DMS53 (cell line): ENCODE measurements around the gene SART1.
A peak's percentile ranks its signal among the peaks of the same experiment; 100 is the strongest.

Experiments used
- DNase-seq: peaks from one replicate; lab custom pipeline; 2025; lab: John Stamatoyannopoulos, UW

SART1 gene

GRCh38 chr11:65961267-65962140, at the start of gene SART1:
Gene SART1 (plus strand): TSS chr11:65961734. CDS start chr11:65961781, 47 bp downstream.
- peak; percentile 99 for DNase-seq

GRCh38 chr11:65912845-65913244, 48.7 kb upstream of the SART1 start:
- DNase-seq: no peak

- no peak for DNase-seq
These were observed 46.3 kb upstream of the SART1 start for GRCh38 chr11:65915101-65915820.

GRCh38 chr11:65915821-65916251, 45.7 kb upstream of the SART1 start:
- DNase-seq: no peak

DNA sequence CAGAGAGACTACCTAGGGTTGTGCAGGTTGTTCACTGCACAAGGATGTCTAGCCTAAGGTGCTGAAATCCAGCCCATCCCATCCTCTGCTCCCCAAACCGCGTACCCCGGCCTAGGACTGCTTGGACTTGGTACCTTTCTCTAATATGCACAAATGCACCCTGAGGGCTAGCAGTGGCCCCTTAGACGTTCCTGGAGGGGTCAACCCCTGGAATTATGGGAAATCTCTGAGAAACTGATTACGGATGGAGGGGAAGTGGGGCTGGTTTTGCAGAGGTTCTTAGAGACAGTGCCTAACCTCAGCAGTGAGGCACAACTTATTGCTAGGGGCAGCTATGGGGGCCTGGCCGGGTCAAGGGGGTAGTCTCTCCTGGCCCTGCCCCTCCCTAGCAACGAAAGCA, 45.1 kb upstream of the SART1 start:
- no peak for DNase-seq

DNA sequence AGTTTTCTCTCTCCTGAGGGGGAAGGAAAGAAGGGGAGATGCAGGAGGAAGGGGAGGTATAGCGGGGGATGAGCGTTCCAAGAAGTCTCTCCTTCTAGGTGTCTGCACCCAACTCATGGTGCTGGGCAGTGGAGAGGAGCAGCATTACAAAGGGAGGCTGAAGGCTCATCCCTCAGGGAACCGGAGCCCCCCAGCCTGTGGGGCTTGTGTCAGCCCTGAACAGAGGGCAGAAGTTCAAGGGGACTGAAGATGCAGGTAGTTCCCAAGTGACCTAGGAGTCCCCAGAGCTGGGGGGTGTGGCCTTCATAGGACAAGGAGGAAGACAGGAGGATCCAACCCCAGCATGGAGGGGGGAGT, 44.5 kb upstream of the SART1 start:
- no peak for DNase-seq

DNA sequence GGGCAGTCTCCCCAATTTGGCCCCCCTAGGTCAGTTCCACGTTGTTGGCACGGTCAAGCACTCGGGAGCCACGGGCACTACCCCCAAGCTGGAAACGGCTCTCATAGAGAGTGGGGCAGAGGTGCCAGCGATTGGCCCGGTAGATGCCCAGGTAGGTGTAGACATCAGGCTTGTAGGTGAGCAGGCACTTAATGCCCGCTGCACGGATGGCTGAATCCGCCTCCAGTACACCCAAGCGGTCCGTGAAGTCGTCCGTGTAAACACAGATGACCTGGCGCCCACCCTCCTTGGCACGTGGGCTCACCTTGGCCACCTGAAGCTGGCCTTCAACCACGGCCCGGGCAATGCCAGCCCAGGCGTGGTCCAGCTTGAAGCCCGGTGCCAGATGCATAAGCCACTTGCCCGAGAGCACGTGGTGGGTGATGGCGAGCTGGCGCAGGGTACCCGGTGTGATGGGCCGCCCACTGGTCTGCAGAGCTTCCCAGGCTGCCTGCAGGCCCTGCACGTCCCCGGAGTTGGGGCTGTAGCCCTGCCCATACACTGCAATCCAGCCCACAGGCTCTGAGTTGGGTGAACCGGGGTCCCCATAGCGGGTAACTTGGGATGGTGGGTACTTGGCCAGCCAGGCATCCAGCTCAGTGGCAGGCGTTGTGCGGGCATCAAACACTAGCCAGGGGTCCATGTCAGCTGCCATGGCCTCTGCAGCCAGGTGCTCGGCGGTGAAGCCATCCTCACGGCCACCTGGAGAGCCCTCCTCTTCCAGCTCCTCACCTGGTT, 43.9 kb upstream of the SART1 start:
- DNase-seq: no peak

DNA sequence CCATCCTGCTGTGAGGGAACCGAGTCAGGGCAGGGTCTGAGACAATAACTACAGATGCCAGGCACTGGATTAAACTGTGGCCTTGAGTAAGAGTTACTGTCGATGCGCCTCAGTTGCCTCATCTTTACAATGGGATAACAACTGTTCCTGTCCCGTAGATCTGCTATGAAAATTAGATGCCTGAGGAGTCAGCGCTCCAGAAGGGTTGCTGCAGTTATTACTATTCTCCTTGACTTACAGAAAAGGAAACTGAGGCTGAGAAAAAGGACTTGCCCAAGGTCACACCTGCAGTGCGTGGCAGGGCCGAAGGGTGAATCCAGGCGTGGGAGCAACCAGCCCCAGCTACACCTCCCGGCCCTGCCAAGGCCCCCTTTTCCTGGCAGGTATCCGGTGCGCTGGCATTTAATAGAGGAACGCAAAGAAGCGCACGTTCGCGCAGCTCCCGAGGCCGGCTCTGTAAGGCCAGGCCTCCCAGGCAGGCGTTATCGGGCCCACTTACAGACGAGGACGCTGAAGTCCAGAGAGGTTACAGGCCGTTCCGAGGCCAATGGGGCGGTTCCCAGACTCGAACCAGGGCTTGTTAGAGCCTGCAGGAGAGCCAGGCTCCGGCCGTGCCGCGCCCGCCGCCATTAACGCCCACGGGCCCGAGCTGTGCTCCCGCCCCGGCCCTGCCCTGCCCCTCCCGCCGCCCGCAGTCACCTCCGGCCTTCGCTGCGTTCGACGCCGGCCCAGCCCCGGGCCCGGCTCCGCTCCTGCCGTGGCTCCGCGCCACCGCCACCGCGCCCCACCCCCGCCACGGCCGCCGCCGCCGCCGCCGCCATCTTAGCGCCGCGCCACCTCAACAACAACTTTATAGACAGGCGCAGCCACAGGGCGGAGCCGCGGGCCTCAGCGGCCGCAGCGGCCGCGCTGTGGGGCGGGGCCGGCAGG, 43.1 kb upstream of the SART1 start, which contains the start of gene C11orf68:
Gene C11orf68 (minus strand): TSS at position 852 of the 930 bp plus-strand sequence. CDS start 31 bp downstream, at position 821.
- DNase-seq: peak; percentile 77

DNA sequence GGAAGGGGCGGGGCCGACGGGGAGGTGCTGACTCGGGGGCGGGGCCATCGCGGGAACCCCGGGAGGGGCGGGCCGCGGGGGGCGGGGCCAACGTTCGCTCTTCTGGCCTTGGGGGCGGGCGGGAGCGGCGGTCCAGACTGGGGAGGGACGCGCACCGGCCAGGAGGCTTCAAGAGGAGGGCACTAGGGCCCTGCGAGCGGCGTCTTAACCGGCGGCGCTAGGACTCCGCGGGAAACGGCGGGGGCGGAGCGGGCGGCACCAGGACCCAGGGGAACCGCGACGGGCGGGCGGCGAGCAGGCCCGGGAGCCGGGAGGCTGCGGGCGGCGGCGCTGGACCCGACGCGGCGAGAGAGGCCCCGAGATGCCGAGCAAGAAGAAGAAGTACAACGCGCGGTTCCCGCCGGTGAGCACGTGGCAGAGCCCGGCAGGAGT, 42.4 kb upstream of the SART1 start, which contains the start of gene DRAP1:
Gene DRAP1 (plus strand): TSS at position 286 of the 432 bp plus-strand sequence. CDS start 76 bp downstream, at position 362.
- peak; percentile 99 for DNase-seq

GRCh38 chr11:65919573-65920371, 41.8 kb upstream of the SART1 start:
- DNase-seq: peak; percentile 69

- DNase-seq: no peak
These were observed 41.1 kb upstream of the SART1 start for GRCh38 chr11:65920372-65920802.

DNA sequence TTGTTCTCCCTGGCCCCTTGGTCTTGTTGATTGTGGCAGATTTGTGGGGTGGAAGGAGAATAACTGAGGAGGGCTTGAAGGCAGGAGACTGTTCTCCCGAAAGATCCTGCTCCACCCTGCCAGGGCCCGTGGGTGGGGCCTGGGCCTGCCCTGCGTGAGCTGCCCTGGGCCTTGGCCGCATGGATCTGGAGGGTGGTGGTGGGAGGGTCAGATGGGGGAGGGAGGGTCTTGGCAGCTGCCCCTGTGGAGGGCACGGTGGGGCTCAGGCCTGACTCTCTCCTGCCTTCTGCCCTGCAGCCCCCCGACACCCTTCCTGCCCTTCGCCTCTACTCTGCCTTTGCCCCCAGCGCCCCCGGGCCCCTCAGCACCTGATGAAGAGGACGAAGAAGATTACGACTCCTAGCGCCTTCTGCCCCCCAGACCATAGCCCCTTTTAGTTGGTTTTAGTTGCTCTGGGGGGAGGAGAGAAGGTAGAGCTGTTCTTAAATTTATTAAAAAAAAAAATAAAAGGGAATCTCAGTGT, 40.4 kb upstream of the SART1 start:
- no peak for DNase-seq

DNA sequence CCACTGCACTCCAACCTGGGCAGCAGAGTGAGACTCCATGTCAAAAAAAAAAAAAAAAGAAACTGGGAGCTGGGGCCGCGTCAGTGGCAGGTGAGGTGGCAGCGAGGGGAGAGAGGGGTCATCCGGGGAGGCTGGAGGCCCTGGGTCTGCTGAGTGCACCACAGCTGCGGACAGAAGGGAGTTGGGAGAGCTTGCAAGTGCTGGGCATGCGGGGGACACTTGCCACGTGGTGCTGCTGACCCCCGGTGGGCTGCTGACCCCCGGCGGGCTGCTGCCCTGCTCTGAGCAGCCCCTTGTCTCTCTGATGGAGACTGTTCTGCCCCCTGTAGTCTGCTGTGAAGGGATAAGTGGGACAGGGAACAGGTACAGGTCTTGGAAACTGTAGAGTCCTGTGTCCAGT, 39.7 kb upstream of the SART1 start:
- DNase-seq: no peak

- DNase-seq: no peak
These were observed 39.0 kb upstream of the SART1 start for GRCh38 chr11:65922565-65922964.

GRCh38 chr11:65925397-65925796, 36.1 kb upstream of the SART1 start:
- no peak for DNase-seq

- no peak for DNase-seq
These were observed 33.6 kb upstream of the SART1 start for GRCh38 chr11:65927904-65928397.

DNA sequence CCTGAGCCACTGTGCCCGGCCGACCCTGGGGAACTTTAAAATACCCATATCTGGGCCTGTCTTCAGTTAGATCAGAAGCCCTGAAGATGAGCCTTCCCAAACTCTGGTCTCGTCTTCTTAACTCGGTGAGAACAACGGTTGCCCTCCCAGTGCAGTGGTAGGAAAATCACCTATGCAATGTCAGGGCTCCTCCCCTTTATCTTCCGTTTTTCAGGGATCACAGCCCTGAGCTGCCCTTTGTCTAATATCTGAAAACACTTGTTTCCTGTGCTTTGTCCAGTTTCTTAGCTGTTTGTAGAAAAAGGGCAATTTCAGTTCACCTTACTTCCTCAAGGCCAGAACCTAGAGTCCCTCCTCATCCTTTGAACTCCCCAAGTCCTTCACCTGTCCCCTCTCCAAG, 32.9 kb upstream of the SART1 start:
- DNase-seq: no peak

- DNase-seq: no peak
These were observed 29.6 kb upstream of the SART1 start for GRCh38 chr11:65931773-65932557.

DNA sequence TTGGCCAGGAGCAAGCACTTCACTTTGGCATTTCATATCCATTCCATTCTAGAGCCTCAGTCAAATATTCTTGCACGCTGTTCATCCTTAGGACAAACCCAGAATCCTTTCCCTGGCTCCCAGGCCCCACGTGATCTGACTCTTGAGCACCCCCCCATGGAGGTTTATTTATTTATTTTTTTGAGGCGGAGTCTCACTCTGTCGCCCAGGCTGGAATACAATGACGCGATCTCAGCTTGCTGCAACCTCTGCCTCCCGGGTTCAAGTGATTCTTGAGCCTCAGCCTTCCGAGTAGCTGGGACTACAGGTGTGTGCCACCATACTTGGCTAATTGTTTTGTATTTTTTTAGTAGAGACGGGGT, 29.0 kb upstream of the SART1 start:
- peak; percentile 59 for DNase-seq
